Endothelial cell of umbilical vein (primary cell): Measurements from ENCODE around the gene COL15A1.

Experiments used
- EZH2 ChIP-seq: IDR thresholded peaks from 2 replicates; pipeline ENCODE4 v1.6.1; 2012; ENCODE audit warnings: borderline replicate concordance, low read depth, mild to moderate bottlenecking, moderate library complexity, low read length, inconsistent platforms; ENCODE audit not compliant: severe bottlenecking
- JUN ChIP-seq: IDR thresholded peaks from 2 replicates; pipeline ENCODE4 v1.6.1; 2011; ENCODE audit warnings: borderline replicate concordance, low read depth; ENCODE audit not compliant: insufficient read length, insufficient read depth
- MYC ChIP-seq: IDR thresholded peaks from one replicate; pipeline ENCODE4 v1.6.1; 2011; ENCODE audit warnings: mild to moderate bottlenecking, low read depth, low read length
- POLR2A ChIP-seq: IDR thresholded peaks from 2 replicates; pipeline ENCODE4 v1.6.1; 2012; ENCODE audit warnings: low read depth, mild to moderate bottlenecking, control low read depth, low read length
- POLR2AphosphoS5 ChIP-seq: IDR thresholded peaks from 2 replicates; pipeline ENCODE4 v1.6.1; 2012; ENCODE audit warnings: low read depth, mild to moderate bottlenecking, control low read depth, low read length, moderate library complexity; ENCODE audit not compliant: insufficient read depth
- TF ChIP-seq, protein P1 (sequence below), 2 donors: IDR thresholded peaks; 1 replicate in 1 of 2; 2 replicates in 1 of 2; pipeline ENCODE4 v1.5.1; 2011; ENCODE audit warnings: low read length in 2 of 2, mild to moderate bottlenecking in 2 of 2, moderate library complexity in 2 of 2, control low read depth in 1 of 2, inconsistent platforms in 1 of 2, low read depth in 1 of 2; ENCODE audit not compliant: insufficient read depth in 1 of 2; ENCODE audit errors: extremely low read depth in 1 of 2

- TF ChIP-seq, protein P1, sequence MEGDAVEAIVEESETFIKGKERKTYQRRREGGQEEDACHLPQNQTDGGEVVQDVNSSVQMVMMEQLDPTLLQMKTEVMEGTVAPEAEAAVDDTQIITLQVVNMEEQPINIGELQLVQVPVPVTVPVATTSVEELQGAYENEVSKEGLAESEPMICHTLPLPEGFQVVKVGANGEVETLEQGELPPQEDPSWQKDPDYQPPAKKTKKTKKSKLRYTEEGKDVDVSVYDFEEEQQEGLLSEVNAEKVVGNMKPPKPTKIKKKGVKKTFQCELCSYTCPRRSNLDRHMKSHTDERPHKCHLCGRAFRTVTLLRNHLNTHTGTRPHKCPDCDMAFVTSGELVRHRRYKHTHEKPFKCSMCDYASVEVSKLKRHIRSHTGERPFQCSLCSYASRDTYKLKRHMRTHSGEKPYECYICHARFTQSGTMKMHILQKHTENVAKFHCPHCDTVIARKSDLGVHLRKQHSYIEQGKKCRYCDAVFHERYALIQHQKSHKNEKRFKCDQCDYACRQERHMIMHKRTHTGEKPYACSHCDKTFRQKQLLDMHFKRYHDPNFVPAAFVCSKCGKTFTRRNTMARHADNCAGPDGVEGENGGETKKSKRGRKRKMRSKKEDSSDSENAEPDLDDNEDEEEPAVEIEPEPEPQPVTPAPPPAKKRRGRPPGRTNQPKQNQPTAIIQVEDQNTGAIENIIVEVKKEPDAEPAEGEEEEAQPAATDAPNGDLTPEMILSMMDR (IDR thresholded peaks at IDR 0.05; ENCODE audit: extremely low read depth in 1 of 2, insufficient read depth in 1 of 2, low read depth in 1 of 2, low read length in 2 of 2) = no peak
- TF ChIP-seq MYC (no peak), POLR2A (no peak), JUN (no peak), POLR2AphosphoS5 (no peak), EZH2 (no peak)
These were observed 157.6 kb downstream of the COL15A1 start for GRCh38 chr9:99101271-99101670.
